GM19328 (cell line): Measurements from ENCODE around the gene RADIL.

Experiments used
- ATAC-seq: cut with Tn5 transposase; IDR thresholded peaks from one replicate; pipeline ENCODE4 v1.9.1; 2021; ENCODE audit warnings: mild to moderate bottlenecking, moderate library complexity; ENCODE audit not compliant: unreplicated experiment

RADIL gene

DNA sequence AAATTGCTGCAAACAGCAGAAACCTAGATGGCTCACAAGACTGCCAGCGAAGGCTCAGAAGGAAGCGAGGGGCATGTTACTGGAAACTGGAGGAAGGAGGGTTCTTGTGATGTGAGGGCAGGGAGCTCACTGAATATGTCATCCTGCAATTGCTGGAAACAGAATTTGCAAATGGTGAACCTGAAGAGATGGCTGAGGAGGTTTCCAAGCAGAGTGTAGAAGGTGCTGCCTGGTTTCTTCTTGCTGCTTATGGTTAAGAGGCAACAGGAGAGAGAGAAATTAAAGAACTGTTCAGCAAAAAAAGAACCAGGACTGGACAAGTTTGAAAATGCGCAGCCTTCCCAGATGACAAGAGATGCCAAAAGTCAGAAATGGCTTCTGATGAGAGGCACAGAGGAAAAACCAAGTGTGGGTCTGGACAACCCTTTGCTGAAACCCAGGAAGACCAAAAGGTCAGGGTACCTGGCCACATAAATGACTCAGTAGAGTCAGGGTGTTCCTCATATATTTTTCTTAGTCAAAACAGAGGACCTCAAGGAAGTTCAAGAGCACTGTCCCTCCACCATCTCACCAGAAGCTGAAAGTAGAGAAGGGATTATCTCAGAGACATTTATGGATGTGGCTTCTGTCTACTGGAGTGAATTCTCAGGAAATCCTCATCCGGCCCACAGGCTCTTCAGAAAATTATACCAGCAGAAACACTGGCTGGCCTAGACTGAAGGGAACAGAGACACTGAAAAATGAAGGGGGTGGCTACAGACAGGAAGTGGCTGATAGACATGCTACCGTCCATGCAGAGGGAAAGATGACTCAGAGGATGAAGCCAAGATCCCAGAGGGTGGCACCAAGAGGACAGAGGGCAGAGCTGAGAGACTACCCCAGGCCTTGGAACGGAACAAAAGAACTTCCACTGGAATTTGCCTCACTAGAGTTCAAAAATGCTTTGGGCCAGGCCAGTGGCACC is 31.8 kb downstream of the RADIL start:
- no peak for ATAC-seq

DNA sequence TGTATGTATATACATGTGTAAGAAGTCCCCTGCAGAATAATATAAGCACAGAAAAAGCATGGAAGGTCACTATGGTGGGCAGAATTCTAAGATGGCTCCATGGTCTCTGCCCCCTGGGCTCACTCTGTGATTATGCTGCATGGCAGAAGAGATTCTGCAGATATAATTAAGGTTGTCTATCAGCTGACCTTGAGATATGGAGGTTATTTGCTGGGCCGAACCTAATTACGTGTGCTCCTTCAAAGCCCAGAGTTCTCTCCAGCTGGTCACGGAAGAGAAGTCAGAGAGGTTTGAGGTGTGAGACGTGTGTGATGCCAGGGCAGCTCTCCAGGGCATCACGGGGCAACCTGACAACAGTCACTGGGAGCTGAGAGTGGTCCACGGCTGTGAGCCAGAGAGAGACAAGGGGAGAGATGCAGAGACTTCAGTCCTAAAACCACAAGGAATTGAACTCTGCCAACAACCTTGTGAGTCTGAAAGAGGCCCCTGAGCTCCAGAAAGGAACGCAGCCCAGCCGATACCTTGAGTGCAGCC is 33.2 kb downstream of the RADIL start:
- no peak for ATAC-seq

DNA sequence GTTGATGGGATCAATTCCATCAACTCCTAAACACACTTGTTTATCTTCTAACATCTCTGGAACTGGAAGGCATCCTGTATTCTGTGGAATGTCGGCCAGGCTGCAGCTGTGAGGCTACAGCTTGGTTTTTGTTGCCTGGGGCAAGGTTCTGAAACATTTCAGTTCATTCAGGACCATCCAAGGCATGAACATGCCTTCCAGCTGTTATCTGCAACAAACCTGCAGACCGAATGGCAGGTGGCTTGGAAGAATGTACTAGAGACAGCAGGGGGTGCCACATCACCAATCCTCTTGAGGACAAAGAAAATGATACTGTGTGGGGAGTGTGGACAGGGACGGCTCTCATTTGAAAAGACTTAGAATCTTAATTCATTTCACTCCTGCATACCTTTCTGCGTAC is 34.1 kb downstream of the RADIL start:
- no peak for ATAC-seq

DNA sequence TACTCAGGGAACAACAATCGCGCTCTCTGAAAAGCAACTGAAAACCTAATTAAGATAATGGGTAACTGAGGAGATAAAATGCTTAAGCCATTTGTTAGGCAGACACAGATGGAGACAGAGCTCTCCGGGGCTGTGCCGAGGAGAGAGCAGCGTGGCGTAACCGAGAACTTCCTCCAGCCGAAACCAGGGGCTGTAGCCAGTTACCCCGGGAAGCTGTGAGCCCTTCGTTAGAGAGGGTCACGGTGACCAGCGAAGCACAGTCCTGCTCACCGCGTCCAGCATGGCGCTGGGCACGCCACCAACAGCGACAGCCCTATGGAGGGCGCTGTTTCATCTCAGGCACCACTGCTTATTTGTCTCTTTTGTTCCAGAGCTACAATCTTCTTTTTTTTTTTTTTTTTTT is 37.8 kb downstream of the RADIL start:
- ATAC-seq, result no peak

DNA sequence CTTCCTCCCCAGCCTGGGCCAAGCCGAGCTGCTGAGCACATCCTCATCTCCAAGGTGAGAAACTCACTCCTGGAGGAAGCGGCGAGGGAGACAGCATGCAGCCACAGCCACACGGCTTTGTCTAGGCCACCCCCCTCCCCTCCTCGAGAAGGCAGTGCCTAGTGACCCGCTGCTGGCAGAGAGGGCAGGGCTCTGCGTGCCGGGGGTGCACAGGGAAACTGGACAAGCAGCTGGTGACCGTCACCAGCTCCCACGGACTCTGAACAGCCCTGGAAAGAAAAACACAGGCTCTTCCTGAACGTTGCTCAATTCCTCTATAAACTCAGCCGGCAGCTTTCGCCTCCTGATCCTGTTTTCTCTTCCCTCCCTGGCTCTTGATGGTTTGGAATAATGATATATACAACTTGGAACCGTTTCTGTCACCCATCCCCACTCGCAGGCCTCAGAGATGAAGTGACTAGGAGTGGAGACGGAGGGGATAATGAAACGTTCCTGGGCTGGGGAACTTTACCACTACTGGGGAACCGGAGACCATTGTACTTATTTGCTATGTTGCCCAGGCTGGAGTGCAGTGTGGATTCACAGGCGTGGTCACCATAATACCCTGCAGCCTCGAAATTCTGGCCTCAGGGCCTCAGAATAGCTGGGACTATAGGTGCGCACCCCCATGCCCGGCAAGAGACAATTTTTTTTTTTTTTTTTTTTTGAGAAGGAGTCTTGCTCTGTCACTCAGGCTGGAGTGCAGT is 41.0 kb downstream of the RADIL start:
- no peak for ATAC-seq

DNA sequence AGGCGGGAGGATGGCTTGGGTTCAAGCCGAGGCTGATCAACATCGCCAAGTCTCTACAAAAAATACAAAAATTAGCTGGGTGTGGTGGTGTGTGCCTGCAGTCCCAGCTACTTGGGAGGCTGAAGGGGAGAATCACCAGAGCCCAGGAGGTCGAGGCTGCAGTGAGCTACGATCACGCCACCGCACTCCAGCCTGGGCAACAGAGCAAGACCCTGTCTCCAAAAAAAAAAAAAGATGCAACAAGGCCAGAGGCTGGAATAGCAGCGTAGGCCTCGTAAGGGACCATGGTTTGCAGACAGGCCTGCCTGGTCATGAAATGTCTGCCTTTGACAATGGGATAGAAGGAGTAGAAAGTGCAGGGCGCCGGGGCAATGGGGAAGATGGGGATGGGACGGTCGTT is 41.7 kb downstream of the RADIL start:
- no peak for ATAC-seq

DNA sequence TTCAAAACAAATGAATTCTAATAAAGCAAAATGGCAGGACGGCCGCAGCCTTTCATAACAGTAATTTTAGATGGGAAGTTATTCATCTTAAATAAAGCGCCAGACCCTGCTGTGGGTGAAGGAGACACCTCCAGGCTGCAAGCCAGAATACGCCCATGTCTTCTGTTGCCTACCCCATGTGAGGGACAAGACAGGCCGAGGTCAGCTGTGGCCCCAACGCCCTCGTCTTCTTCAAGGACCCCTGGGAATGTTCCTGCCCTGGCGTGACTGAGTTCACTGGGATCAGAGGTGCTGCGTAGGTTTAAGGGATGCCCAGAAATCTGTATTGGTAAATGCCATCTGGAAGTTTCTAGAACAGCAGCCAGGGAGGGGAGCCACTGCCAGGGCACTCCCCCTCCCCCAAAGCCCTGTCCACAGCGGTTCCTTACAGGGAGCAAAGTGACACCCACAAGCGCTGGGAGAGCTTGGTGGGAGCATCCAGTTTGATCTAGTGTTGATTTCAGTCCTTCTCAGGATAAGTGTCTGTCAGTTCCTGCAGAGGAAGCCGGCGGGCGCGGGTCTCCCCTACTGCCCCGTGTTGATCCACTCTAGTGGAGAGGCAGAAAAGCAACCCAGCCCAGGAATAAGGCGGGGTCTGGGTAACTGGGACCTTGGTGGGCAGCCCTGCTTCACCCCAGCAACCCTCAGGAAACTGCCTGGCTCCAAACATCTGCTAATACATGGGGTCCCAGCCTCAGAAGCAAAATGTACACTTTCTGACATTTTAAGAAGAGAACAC is 42.3 kb downstream of the RADIL start:
- no peak for ATAC-seq

DNA sequence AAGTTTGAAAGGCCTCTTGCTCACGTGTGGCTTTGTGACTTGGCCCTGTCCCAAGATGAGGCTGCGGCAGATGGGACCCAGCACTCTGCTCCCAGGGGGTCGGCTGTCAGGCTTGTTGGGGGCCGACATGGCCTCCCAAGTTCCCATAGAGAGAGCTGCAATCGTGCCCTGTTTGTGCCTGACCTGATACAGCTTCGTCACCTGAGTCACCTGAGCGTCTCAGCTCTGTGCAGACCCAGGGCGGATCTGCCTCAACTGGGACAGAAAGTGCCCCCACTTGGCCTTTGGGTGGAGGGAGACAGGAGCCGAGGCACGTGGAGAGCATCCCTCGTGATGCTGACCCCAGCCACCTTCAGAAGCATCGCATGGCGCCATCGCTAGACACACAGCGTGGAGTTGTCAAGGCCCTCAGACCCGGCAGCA is 43.4 kb downstream of the RADIL start:
- ATAC-seq, result no peak

DNA sequence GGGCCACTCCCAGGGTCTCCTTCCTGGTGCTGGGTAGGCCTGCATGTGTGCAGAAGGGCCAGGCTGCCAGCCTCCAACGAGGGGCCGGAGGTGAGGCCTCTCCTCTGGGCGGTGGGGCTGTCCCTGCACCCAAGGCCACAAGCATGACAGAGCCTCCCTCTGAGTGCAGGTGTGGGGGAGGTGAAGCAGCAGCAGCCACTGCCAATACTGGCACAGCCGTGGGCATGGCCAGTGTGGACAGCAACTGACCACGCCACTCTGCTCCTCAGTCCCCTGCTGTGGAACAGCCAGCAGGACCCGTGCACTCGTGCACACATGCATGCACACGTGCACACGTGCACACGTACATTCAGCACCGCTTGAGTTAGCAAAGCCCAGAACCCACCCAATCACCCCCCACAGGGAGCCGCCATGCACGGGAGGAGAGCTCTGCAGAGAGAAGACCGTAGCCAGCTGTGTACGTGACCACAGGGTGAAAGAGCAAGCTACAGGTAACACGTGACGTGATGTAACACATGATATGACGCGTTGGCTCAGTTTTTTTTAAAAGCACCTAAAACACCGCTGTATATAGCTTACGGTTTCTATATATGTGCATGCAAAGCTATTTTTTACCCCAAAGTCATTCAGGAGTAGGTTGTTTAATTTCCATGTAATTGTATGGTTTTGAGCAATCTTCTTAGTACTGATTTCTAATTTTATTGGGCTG is 44.7 kb downstream of the RADIL start:
- no peak for ATAC-seq

DNA sequence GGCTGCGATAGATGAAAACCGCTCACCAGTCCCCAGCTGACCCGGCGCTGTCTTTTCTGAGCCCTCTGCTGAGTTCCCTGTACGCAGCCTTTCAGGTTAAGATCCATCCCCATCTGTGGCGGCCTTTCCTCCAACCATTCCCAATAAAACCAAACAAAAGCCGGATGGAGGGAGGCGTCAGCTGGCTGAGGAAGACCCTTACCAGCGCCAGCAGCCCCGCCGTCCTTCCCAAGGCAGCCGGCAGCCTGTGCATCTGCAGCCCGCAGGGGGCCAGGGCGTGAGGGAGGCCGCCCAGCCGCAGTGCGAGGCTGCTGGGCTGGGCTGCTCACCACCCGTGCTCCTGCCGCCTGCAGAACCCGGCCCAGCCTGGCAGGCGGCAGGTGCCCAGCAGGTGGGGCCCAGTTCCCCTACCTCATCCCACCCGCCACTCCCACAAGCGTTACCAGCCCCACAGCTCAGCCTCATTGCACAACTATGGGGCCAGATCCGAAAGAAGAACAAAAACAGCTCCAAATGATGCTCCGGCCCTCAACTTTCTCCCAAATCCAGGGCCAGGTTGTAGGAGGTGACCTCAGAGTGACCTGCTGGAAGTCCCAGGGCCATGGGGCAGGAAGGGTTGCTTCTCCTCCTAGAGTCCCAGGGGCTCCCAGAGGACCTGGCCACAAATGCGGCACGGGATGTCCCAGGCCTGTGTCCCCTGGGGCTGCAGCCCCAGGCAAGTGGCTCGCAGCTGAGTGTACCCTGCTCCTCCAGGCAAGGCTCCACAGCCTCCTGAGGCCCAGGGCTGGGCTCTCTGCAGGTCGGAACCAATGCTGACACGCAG is 45.5 kb downstream of the RADIL start:
- no peak for ATAC-seq

DNA sequence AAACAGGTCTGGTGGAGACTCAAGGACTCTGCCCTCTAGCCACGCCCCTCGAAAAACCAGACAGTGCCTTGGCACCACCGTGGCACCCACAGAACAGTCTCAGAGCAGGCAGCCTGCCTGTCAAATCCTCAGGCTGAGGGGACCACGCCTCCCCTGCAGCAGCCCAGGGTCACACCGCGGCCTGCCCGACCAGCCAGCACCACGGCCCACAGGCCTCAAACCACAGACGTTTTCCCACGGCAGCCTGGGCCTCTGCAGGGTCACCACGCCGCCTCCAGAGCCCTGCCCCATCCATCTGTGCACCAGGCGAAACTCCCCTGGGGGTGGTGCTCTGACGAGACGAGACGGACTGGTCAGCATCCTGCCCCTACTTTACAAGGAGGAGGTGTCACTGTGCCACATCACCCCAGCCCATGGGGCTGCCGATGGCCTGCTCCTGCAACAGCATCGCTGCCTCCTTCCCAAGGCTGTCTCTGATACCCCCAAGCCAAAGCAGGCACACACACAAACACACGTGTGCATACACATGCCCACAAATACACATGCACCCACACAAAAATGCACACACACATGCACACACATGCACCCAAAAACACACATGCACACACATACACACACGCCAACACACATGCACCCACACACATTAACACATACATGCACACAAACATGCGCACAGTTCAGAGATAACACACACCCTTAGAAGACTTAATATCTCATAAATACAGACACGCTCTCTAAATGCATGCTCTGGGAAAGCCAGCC is 46.3 kb downstream of the RADIL start:
- no peak for ATAC-seq

DNA sequence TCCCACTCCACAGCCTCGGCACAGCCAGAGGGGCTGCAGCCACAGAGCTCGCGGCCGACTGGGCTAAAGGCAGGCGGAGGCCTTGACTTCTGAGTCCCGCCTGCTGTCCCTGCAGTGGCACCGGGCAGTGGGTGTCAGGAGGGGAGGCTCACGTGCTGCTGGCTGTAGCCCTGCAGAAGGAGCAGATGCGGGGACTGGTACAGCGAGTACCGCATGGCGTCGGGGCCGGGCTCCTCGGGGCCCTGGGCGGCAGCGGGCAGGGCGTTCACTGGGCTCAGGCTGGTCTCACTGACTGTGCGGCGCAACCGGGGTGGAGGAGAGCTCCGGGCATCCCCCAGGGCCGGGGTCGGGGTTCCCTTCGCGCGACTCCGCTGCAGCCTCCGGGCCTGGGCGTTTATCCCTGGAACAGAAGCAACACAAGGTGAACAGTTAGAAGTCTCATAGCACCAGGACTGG is 47.3 kb downstream of the RADIL start:
- no peak for ATAC-seq

DNA sequence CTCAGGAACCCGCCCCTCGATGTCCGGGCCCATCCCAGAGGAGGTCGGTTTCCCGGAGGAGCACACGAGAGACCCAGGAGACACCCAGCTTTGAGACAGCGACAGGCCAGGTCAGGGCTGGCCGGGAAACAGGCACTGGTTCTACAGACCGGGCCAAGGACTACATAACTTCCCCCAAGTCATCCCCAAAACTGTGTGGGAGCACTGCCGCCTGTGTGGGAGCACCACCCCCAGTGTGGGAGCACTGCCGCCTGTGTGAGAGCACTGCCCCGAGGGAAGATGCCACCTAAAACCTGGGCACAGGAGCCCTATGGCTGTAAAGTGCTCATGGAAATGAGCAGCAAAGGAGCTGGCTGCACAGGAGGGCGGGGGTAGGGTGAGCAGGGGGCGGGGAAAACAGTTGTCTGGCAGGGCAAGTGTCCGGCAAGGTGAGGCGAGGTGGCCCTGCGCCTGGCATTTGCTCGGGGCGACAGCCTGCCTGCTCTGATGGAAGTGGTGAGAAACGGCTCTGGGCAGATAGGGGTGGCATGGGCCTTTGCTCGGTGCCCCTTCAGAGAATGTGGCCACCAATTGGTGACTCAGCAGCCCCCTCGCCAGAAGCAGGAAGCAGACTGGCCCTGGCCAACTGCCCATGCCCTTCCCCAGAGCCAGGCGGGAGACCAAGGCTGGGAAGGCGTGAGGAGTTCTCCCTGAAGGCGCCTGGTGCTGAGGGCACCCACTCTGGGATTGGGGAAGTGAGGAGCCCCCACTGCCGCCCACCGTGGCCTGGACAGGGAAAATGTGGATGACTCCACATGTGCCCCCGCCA is 47.9 kb downstream of the RADIL start:
- no peak for ATAC-seq

DNA sequence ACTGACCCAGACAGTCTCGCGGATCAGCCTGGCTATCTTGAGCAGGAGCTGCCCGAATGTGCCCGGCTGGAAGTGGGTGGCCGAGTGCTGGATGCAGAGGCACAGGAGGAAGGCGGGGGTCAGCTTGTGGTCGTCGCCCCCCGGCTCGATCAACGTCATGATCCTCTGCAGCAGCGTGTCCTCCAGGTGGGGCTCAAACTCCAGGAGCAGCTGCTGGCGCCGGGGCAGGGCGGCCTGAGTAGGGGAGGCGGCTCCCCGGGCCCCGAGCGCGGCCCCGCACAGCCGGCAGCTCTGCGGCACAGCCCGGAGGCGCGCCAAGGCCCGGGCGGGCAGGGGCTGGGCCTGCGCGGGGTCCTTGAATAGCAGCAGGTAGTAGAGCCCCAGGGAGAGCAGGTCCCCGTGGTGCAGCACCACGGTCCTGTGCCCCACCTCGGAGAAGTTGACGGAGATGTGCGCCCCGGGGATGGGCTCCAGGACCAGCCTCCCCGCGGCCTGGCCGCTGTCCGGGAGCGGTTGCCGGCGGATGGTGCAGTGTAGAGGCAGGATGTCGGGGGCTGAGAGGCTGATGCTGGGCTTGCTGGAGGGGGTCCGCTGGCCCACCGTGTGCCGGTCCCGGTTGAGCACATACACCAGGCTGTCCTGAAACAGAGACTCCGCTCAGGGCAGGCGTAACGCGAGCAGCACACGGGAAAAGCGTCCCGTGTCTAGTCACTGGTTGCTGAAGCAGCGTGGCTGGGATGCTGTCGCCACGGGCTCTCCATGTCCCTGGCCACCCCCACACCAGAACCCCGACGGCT is 48.7 kb downstream of the RADIL start:
- ATAC-seq, result no peak

DNA sequence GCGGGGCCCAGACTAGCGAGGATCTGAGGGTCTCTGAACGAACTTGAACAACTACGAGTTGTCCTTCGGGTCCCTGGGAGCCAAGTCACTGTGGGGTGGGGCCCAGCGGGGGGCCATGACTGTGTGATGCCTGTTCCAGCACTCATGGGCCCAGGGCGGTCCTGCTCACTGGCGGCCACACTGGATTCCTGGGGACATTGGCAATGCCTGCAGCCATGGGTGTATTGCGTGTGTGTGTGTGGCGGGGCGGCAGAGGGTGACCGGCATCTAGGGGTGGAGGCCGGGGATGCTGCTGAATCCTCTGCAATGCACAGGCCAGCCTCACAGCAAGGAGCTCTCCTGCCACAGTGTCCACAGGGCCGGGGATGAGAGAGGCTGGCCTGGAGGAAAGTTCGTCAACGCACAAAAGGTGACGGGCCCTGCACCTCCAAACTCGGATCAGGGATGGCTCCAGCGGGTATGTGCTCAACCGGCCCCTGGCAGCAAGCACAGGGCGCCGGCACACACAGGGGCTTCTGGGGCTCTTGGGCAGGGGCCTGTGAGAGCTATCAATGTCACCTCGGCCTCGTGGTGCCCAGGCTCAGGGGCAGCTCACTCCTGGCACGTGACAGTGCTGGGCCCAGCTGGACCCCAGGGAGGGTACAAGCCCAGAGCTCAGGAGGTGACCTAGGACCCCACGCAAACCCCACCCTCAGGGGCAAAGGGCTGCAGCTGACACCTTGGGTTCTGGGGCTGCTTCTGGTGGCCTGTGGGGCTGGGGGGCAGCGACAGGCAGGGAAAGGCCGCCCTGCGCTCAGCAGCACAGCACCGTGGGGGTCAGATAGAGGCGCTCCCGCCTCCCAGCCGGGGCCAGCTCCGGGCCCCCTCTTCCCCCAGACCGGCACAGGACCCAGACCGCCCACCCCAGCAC is 49.6 kb downstream of the RADIL start:
- no peak for ATAC-seq

DNA sequence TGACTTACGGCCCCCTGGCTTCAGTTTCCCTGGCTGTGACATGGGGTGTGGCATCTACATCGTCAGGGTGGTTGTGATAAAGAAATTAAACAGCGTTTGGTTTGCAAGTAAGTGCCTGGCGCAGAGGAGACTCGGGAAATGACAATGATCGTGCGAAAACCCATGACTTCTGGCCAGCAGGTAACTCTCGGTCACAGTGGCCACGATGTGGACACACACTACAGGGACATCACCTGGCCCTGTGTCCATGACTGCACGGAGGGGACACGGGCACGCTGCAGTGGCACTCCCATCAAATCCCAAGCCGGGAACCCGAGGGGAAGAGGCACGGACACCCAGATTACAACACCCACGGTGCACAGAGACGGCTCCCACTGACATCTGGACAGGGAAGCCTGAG is 50.3 kb downstream of the RADIL start:
- no peak for ATAC-seq
